Stimulated activated CD4-positive, alpha-beta T cell treated with anti-CD3 and anti-CD28 coated beads, Interleukin-15, amount 100 ng/mL, for 24 hours (primary cell): ENCODE data around the gene SLC2A9.
"Not testable (repeated sequence)": the region's sequence is repeated elsewhere in the genome, so short reads cannot be mapped to it uniquely, and the experiment has no call there.

Source experiments
- DNase-seq: peaks from one replicate; pipeline ENCODE4 v3.0.0-alpha.2; 2020

The SLC2A9 gene

GRCh38 chr4:9808077-9808476 is 213.2 kb downstream of the SLC2A9 start:
- DNase-seq: no peak

- DNase-seq: no peak
Measured at GRCh38 chr4:9804918-9805317, 216.4 kb downstream of the SLC2A9 start.

GRCh38 chr4:9800848-9801247 is 220.4 kb downstream of the SLC2A9 start:
- DNase-seq: no peak

- DNase-seq: not testable (repeated sequence)
Measured at GRCh38 chr4:9796641-9797040, 224.7 kb downstream of the SLC2A9 start.

- no peak for DNase-seq
Measured at GRCh38 chr4:9792381-9792780, 228.9 kb downstream of the SLC2A9 start.

- DNase-seq: not testable (repeated sequence)
Measured at GRCh38 chr4:9785891-9786290, 235.4 kb downstream of the SLC2A9 start.

GRCh38 chr4:9782136-9782436 is 239.2 kb downstream of the SLC2A9 start:
- DNase-seq: no peak

GRCh38 chr4:9781343-9782135 is 239.8 kb downstream of the SLC2A9 start, which contains the start of gene DRD5:
TSS of gene DRD5 (plus strand) at chr4:9781634. CDS start at chr4:9782030, 396 bp downstream.
- no peak for DNase-seq
